ENCODE measurements around the gene ADAMTSL1. TPM values are rescaled to one million over a fixed set of nuclear protein-coding genes. Genes with fewer than 3 reads are reported as not detected.

The ADAMTSL1 gene
- total RNA-seq, 1 experiment from 2014 or later: not detected

DNA sequence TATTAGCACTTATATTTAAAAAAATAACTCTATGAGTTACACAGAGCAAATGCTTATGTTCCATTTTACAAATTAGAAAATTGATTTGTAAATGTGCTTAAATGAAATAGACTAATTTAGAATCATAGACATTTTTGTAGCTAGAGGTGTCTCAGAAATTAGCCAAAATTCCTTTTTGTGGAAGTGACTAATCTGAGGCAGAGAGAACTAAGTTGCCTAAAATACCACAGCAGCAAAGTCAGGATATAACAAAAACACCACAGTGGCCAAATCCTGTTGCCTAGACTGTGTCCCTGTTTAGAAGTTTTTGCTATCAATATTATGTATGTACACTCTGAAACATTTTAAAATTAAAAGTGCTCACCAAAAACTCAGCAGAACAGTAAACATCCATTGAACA lies 18.7 kb downstream of the ADAMTSL1 start:
- in situ Hi-C loops (cut with HindIII; ENCODE audit: low pct_unique_long_range_greater_than_20kb, low sequenced_read_pairs): no loop called here
- no peak for DNase-seq (ENCODE audit: low read depth)

DNA sequence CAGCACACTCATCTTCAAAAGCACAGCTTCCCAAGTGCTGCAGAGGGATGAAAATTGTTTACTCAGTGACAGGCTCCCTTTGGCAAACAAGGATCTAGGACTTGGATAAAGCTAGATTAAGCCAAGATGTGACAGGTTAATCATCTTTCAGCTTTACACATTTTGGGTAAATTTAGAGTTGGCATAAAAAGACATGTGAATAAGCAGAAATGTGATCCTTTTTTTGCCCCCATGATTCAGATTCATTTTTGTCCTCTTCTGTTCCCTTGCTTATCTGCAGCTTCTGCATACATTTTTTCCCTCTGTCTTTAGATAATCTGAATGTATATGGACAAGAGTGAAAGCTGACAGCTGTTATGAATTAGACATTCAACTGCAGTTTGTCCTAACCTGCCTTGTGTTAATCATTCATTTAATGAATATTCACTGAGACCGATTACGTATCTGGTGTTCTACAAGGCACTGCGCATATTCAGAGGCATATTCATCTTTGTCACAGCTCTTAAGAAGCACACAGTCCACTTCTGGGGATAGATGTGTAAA lies 19.6 kb downstream of the ADAMTSL1 start:
- in situ Hi-C loops (cut with HindIII; ENCODE audit: low pct_unique_long_range_greater_than_20kb, low sequenced_read_pairs): no loop called here
- no peak for DNase-seq (ENCODE audit: low read depth)

DNA sequence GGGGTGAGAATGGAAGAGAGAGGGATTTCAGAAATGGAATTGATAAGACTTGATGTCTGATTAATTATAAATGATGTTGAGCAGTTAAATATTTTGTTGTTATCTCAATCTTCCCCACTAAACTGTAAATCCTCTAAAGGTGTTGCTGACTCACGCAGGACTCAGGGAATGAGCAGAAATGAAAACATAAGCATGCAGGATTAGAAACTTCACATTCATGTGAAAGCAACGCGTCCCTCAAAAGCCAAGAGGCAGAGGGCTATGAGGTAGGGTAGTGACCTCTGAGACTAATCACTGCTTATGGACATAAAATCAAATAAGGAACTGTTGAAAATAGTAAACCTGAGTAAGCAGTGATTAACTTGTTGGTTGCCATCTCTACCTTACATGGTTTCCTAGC lies 21.1 kb downstream of the ADAMTSL1 start:
- DNase-seq (ENCODE audit: low read depth): no peak
- in situ Hi-C loops (cut with HindIII; ENCODE audit: low pct_unique_long_range_greater_than_20kb, low sequenced_read_pairs): no loop called here

DNA sequence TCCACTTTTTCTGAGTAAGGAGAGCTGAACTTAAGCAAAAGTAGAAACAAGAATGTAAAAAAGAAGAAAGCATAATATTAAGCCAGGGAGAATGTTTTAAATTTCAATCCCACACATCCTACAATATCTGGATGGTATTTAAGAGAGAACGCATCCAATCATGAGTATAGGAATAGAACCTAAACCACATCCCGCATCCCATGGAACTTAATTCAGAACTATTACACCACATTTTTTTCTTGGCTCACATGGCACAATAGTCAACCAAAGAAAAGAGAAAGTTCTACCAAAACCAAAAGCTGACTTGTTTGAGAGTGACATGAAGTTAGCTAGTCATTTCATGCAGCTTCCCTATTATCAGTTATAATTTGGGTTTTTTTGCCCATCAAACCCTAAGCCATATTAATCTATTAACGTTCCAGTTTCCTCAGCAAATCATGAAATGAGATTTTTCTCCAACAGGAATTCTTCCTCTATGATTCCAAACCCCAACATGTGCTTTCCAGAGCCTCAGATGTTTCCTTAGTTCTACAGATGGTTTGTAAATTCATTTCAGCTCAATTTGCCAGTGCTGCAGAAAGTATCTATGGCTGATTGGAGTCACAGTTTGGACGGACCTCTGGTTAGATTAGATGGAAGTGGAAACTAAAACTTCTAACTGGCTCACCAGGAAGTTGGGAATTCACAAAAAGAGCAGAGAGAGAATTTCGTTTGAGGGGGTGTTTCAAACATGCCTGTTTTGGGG lies 22.5 kb downstream of the ADAMTSL1 start:
- in situ Hi-C loops (cut with HindIII; ENCODE audit: low pct_unique_long_range_greater_than_20kb, low sequenced_read_pairs): no loop called here
- no peak for DNase-seq (ENCODE audit: low read depth)

DNA sequence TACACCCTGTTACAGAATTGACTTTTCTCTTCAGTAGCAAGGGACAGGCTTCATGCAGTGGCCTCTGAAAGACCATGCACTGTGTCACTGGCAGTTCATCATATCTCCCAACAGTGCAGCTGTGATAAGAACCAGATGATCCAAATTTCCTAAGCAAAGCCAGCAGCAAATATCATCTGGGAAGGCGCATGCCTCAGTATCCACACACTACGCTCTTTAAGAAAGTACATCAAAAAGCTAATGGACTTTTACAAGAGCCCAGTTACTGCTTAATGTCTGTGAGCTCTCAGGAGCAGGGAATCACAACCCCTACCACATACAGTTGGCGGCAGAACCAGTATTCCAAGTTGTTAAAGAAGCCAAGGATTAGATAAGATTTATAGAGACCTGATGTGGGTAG lies 25.1 kb downstream of the ADAMTSL1 start:
- in situ Hi-C loops (cut with HindIII; ENCODE audit: low pct_unique_long_range_greater_than_20kb, low sequenced_read_pairs): no loop called here
- no peak for DNase-seq (ENCODE audit: low read depth)

DNA sequence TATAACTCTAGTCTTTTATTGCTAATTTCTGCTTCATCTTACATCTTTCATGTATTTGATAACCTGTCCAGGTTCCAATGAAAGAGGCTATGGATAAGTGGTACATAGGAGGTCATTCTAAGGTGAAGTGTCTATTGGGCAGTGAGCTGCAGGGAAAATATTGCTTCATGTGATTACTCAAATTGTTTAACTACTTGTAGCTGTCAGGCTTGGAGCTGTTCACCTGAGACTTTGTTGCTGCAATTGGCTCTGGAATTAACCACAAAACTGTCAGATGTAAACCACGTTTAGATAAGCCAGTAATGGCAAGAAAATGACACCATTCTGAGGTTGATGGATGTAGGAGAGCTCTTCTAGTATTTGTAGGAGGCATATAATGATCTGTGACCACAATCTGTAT lies 26.0 kb downstream of the ADAMTSL1 start:
- no peak for DNase-seq (ENCODE audit: low read depth)
- in situ Hi-C loops (cut with HindIII; ENCODE audit: low pct_unique_long_range_greater_than_20kb, low sequenced_read_pairs): no loop called here

DNA sequence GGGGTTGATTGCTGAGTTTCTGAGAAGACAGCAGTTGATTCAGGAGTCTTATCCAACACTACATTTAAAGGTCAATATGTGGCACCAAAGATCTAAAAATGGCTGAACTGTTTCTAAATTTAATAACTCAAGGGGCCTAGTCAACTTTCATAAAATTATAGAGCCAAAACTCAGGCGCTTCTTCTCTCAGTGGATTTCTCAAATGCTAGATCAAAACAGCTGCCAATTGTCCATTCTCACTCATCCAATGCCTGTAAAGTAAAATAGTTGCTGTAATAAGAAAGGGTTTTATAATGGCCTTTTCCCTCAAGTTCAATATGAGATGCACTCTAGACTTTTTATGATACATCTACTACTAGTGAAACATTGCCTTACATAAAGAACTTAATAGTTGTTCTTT lies 26.5 kb downstream of the ADAMTSL1 start:
- in situ Hi-C loops (cut with HindIII; ENCODE audit: low pct_unique_long_range_greater_than_20kb, low sequenced_read_pairs): no loop called here
- no peak for DNase-seq (ENCODE audit: low read depth)

DNA sequence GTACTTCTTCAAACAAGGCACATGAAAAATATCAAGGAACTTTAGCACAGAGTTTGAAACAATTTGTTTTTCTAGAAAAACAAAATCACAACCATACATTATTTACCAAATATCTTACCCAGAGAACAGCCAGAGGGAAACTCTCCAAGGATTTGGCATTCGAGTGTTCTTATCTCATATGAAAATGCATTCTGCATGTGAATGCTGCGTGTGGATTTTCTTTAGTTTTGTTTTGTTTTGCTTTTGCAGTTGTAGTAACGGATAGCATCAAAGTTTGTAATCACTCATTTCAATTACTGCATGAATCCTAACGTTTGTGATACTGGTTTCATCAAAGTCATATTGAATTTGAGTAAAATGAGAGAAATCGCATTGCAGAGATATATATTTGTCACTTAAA lies 28.0 kb downstream of the ADAMTSL1 start:
- no peak for DNase-seq (ENCODE audit: low read depth)
- in situ Hi-C loops (cut with HindIII; ENCODE audit: low pct_unique_long_range_greater_than_20kb, low sequenced_read_pairs): no loop called here

DNA sequence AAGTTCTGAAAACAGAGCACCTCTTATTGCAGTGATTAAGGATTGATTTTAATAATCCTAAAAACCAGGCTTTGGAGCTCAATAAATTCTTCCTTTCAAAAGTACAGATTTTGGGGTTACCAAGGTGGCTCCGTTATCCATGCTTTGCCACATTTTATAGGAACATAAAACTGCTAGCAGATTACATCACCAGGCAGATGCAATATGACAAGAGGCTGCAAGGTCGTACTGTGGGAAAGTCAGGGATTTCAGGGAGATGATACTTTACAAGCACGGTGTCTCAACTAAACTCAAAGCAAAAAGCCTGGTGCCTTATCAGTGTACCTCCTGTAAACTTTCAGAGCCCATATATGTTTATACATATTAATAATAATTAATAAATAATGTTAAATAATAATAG lies 28.6 kb downstream of the ADAMTSL1 start:
- DNase-seq (ENCODE audit: low read depth): no peak
- in situ Hi-C loops (cut with HindIII; ENCODE audit: low pct_unique_long_range_greater_than_20kb, low sequenced_read_pairs): no loop called here

DNA sequence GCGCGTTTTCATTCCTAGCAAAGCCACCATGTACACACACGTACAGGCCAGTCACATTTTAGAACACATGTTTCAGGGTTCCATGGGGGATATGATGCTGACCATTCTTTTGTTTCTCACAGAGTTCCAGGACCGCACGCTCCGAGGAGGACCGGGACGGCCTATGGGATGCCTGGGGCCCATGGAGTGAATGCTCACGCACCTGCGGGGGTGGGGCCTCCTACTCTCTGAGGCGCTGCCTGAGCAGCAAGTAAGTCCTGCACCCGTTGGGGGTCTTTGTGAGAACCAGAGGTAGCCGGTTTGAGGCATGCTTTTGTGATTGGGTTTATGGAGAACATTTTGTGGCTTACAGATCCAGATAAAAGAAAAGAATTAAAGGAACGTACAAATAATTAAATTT lies 30.8 kb downstream of the ADAMTSL1 start:
- in situ Hi-C loops (cut with HindIII; ENCODE audit: low pct_unique_long_range_greater_than_20kb, low sequenced_read_pairs): no loop called here
- no peak for DNase-seq (ENCODE audit: low read depth)

DNA sequence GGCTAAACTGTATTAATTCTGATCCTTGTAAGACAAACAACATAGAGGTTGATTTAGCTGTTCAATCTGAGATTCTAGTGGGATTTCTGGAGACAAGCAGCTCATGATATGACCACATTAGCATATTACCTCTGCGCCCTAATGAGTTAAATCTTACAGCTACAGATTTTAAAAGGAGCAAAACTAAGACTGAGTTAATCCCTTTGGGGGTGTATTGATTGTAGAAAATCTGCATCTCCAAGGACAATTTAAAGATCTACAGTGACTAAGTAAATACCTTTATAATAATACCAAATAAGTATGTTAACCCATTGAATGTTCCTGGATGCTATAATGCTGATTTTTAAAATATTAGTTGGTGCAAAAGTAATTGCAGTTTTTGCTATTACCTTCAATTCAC lies 33.2 kb downstream of the ADAMTSL1 start:
- in situ Hi-C loops (cut with HindIII; ENCODE audit: low pct_unique_long_range_greater_than_20kb, low sequenced_read_pairs): no loop called here
- no peak for DNase-seq (ENCODE audit: low read depth)

DNA sequence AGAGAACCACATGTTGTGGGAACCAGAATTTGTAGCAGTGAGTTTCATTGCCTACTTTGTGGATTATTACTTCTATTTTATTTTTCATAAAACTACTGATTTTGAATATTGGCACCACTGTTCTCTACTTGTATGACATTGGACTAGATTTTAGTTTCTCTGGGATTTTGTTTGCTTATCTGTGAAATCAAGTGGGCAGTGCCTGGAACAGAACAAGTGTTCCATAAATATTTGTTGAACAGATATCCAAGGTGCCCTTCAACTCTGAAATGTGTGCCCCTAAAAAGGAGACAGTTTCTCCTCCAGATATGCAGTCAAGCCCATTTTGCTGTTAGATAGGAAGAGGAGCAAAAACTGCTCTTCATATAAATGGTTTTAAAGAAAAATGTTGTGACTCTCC lies 42.6 kb downstream of the ADAMTSL1 start:
- in situ Hi-C loops (cut with HindIII; ENCODE audit: low pct_unique_long_range_greater_than_20kb, low sequenced_read_pairs): no loop called here

DNA sequence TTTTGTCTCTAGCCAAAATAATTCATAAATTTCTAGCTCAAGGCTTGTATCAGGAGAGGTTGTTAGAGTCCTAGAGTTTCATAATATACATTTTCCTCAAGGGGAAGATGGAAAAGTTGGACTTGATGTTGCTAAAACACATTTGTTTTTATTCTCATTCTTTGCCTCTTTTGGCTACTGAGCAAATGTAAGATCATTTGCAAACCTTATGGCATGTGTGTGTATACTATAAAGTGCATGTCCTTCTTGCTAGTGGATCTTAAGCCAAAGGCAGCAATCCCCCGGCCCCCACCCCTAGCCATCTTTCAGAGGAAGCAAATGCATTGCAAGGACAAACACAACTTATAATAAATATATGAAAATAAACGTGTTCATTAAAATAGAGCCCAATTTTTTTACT lies 43.0 kb downstream of the ADAMTSL1 start:
- in situ Hi-C loops (cut with HindIII; ENCODE audit: low pct_unique_long_range_greater_than_20kb, low sequenced_read_pairs): no loop called here
- no peak for DNase-seq (ENCODE audit: low read depth)

More for the DNA sequence above, 42.6 kb downstream of the ADAMTSL1 start:
- no peak for DNase-seq (ENCODE audit: low read depth)

DNA sequence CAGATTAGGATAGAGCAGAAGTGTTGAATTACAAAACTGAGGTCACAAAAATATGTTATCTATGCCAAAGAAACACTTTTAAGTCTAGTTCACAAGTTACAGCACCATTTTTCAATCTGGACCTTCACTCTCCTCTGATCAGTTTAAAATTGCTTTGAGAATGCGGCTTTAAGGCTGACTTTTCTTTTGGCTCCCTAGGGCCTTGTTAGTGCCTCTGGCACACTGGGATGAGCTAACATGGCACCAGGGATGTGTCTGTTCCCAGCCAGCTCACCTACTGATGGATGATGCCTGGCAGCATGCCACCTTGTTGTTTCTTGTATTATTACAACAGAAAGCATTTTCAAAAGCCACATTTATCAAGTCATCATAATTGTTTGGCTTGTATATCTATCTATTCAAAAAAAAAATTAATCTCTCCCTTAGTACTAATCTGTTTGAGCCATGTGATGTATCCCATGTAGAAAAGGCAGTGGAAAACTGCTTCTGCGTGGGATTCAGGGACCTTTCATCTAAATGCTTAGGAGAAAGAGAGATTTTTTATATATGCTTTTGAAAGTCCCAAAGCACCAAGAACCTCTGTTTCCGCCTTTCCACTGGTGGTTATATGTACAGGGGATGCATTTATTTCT lies 46.6 kb downstream of the ADAMTSL1 start:
- in situ Hi-C loops (cut with HindIII; ENCODE audit: low pct_unique_long_range_greater_than_20kb, low sequenced_read_pairs): no loop called here
- no peak for DNase-seq (ENCODE audit: low read depth)

DNA sequence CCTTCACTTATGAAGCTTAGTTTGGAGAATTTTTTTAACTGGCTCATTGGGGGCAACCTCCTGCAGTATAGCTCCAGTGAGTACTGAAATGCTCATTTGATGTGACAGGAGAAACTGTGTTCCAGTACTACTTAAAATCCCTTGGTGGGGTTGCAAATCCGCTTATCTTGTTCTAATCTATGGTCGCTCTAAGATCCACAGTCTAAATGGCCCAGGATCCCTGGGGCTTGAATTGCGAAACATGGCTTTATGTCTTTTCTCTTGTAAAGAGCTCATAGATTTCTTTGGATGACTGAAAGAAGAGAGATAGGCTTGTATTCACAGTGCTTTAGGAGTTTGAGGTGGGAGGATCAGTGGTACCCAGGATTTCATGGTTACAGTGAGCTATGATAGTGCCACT lies 52.7 kb downstream of the ADAMTSL1 start:
- in situ Hi-C loops (cut with HindIII; ENCODE audit: low pct_unique_long_range_greater_than_20kb, low sequenced_read_pairs): no loop called here
- DNase-seq (ENCODE audit: low read depth): no peak

DNA sequence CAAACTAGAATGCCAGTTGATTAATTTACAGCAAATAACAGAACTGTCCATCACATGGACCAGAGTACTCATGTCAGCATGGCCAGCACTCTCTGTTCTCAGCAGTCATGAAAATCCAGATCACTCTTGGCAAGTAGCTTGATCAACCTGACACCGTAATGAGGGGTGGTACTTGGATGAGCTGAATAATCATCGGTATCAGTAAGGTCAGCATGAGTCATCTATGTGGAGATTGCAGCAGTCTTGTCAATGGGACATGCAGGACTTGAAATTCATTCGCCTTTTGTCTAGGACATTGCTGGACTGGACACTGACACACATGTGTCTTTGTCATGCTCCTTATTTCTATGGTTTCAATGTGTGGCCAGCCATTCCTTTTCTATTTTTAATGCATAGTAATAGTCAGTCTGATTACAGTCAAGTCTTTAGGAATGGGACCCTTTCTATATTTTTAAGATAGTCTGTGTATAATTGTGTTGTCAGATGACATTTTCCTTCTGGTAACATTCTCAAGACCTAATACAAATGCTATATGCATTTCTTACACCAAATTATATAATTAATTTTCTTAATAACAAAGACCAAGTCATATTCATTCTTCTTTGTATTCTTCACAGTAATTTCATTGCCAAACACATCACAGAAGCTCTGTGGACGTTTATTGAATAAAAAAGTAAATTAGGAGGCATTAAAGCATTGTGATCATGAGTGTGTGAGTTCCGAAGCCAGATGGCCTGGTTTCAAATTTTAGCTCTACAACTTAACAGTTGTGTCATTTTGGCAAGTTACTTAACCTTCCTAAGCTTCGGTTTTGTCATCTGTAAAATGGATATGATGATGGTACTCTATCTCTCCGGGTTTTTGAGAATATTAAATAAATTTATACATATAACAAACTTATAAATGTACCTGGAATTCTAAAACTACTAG lies 57.4 kb downstream of the ADAMTSL1 start:
- in situ Hi-C loops (cut with HindIII; ENCODE audit: low pct_unique_long_range_greater_than_20kb, low sequenced_read_pairs): no loop called here
- no peak for DNase-seq (ENCODE audit: low read depth)

DNA sequence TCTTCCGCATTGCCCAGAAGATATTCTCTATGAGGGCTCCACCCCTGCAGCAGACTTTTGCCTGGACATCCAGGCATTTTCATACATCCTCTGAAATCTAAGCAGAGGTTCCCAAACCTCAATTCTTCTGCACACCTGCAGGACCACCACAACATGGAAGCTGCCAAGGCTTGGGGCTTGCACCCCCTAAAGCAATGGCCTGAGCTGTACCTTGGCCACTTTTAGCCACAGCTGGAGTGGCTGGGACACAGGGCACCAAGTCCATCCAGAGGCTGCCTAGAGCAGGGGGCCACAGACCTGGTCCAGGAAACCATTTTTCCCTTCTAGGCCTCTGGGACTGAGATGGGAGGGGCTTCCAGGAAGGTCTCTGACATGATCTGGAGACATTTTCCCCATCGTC lies 60.7 kb downstream of the ADAMTSL1 start:
- in situ Hi-C loops (cut with HindIII; ENCODE audit: low pct_unique_long_range_greater_than_20kb, low sequenced_read_pairs): no loop called here
- no peak for DNase-seq (ENCODE audit: low read depth)

DNA sequence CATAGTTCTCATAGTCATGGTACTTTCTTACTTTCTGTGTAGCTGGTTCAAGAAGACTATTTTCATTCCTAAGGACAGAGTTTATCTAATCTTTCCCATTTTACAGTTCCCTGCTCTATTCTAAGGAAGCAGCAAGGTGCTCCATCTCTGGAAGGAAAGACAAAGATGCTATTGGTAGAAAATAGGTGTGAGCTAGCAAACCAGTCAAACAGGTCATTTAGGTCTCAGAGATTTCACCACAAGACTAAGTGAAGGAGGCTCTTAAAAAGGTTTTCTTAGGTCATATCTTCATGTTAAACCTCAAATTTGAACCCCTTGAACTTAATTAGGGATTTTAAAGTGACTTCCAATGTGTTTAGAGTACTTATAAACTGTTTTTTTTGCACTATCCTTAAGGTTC lies 62.6 kb downstream of the ADAMTSL1 start:
- no peak for DNase-seq (ENCODE audit: low read depth)
- in situ Hi-C loops (cut with HindIII; ENCODE audit: low pct_unique_long_range_greater_than_20kb, low sequenced_read_pairs): no loop called here

DNA sequence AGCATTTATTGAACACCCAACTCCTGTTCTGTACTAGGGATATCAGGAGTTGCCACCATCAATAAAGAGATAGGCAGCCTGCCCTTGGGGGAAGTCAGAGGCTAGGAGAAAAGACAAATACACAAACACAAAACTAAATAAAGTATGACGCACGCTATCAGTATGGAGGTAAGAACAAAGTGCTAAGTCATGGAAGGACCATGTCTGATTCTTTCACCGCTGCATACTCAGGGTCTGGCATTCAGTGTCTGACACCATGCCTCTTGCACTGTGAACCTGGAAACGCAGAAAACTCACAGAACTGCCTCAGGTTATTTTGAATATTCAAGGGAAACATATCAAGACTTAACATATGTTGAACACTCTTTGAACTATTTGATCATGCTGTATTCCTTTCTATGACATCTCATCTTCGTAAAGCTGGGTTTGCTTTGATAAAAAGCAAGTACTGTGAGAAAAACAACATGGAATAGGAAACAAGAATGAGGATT lies 65.3 kb downstream of the ADAMTSL1 start:
- in situ Hi-C loops (cut with HindIII; ENCODE audit: low pct_unique_long_range_greater_than_20kb, low sequenced_read_pairs): no loop called here
- no peak for DNase-seq (ENCODE audit: low read depth)

All from Caki2 (cell line).